ENCODE measurements around the gene ZNF219. TPM values are rescaled to one million over a fixed set of nuclear protein-coding genes. Genes with fewer than 3 reads are reported as not detected.

The ZNF219 gene
- total RNA-seq, 1 donor from 2014 or later, result 50.0 TPM

DNA sequence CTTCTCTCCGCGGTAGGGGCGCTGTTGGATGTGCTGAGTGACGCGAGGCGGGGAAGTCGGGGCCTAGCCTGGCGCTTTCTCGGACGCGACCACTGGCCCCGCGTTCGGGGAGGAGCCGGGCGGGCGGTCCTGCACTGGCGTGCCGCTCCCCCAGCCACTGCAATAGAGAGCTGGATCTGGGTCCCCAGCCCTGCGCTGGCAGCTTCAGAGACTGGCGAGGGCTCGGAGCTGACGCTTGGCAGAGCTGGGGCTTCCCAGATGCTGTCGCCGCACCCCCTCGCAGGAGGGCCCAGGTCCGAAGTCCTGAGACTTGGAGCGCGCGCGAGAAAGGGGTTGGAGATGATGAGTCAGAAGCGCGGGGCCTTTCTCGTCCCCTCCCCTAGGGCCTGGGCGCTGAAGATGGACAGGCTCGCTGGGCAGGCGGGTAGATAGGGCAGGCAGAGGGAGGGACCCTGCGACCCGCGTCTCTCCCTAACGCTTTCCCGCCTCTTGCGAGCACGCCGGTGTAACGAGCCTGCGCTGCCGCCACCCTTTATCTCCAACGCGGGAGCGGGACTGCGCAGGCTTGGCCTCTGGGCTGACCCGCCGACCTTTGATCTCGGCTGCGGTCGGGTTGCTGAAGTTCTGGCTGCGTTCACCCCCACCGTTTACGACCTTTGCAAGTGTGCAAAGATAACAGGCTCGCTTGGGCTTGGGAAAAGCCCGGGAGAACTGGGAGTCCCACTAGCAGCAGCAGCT lies 5.4 kb upstream of the ZNF219 start:
- peak; percentile 97 for DNase-seq
- intact Hi-C loops (cut with DNase I), result loop anchor here (1.0 to 5.0 kb wide), 2 partner anchors 33 to 87 kb away; no protein-coding TSS in a partner anchor
- peak; percentile 96 for ATAC-seq (ENCODE audit: poor library complexity)

DNA sequence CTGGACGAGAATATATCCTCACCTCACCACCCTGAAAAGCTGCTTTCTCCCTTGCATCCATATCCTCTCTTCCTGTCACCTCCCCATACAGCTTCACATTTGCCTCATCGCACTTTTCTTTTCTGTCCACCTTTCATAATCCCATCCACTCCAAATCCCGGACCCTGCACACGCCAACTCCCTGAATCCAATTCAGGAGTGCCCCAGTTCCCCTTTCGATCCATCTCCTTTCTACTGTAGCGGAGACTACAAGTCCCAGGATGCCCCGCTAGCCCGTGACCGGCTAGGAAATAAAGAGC lies 4.9 kb upstream of the ZNF219 start:
- ATAC-seq (ENCODE audit: poor library complexity) (no peak), DNase-seq (no peak)
- intact Hi-C loops (cut with DNase I), result loop anchor here (5.0 kb wide), 1 partner anchor 86 kb away; no protein-coding TSS in a partner anchor

DNA sequence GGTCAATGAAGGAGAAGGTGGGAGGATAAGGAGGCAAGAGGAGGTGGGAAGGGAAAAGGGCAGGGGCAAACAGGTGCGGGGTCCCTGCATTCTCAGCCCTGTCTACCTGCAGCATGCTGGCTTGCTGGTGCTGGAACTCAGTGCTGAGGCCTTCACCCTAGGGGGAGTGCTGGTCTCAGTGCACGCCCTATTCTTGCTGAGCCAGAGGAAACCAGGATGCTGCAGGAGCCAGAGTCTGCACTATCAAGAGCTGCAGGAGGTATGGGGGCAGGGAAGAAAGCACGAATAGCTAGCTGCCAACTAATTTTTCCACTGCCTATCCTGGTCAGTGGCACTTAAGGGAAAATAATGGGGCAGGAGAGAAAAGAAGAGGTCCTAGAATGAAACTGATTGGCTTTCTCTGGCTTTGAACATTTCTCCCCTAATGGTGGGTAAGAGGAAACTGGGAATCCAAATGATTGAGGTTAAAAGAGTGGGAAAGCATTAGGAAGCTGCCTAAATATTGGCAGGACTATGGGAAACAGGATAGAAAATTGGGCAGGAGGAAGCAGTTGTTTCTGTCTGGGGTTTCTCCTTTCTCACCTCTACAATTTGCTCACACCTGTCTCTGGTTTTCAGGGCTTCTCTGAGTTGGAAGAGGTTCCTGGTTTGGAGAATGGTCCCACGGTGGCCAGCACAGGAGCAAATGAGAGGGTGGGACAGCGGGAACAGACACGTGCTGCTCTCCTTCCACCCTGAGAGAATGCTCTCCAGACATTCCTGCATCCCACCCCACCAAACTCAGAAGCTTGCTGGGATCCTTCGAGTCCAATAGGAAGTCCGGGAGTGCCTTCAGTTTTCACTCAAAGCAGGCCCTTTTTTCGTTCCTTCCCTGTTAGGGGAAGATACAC lies 4.3 kb upstream of the ZNF219 start:
- intact Hi-C loops (cut with DNase I), result loop anchor here (5.0 kb wide), 1 partner anchor 85 kb away; no protein-coding TSS in a partner anchor
- no peak for ATAC-seq (ENCODE audit: poor library complexity)

DNA sequence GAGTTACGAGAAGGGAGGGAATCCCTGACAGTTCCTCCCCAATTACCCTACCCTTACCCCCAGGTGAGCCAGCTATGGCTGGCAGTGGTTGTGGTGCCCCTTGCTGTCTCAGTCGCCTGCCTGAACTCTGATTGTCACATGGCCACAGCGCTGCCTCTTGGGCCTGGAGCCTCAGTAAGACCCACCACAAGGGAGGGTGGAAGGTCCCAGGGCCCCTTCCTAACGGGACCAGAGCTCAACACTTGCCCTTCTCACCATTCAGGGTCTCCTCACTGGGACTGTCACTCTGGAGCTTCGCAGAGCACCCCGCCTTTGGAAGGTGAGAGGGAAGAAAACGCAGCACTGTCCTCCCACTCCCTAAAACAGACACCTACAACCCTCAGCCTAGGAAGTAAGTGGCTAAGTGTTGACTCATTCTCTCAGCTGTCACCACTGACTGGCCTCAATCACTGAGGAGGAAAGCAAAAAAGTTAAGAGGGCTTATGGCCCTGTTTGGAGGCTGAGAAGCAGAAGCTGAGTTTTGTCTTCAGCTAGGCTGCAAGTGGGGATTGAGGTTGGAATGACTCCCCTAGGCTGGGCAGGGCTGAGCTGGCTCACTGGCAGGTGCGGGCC lies 3.5 kb upstream of the ZNF219 start:
- no peak for DNase-seq

More for the DNA sequence above, 4.3 kb upstream of the ZNF219 start:
- no peak for DNase-seq

DNA sequence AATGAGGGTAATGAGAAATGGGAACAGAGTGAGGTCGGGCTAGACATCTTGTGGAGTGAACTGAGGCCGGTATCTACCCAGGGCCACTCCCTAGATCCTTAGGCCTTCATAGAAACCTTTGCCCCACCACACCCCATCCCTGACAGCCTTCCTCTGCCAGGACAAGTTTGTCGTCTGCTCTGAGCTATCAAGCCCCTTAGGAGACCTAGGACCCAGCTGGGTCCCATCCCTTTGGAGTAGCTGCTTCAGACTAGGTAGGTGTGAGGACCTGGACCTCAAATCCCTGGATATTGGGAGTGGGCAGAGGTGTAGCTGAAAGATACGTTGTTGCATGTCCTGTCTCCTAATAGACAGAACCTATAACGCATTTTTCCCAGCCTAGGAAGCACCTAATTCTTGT lies 2.5 kb upstream of the ZNF219 start, which contains the start of gene TMEM253:
TSS of gene TMEM253 (plus strand) at position 136 of the 400 bp plus-strand sequence. CDS start 278 bp downstream, outside the sequence.
- no peak for ATAC-seq (ENCODE audit: poor library complexity)
- intact Hi-C loops (cut with DNase I), result loop anchor here (5.0 kb wide), 1 partner anchor 84 kb away; no protein-coding TSS in a partner anchor
- no peak for DNase-seq

More for the DNA sequence above, 3.5 kb upstream of the ZNF219 start:
- intact Hi-C loops (cut with DNase I), result loop anchor here (5.0 kb wide), 1 partner anchor 85 kb away; no protein-coding TSS in a partner anchor
- ATAC-seq (ENCODE audit: poor library complexity), result no peak

DNA sequence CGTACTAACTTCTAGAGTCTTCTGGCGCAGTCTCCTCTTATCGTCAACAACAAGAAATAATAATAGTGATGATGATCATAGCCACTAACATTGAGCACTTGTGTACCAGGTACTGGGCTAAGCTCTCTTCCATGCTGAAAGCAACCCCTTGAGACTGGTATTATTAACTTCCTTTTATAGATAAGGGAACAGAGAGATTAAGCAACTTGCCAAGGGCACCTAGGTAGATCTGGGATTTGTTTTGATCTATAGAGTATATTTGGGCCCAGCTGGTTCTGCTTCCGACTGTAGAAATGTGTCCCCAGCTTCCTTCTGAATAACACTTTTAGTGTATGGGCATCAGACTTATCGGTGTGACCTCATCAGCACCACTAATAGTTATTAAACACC lies 1.1 kb upstream of the ZNF219 start:
- ATAC-seq (ENCODE audit: poor library complexity), result no peak
- intact Hi-C loops (cut with DNase I), result no loop called here
- no peak for DNase-seq

DNA sequence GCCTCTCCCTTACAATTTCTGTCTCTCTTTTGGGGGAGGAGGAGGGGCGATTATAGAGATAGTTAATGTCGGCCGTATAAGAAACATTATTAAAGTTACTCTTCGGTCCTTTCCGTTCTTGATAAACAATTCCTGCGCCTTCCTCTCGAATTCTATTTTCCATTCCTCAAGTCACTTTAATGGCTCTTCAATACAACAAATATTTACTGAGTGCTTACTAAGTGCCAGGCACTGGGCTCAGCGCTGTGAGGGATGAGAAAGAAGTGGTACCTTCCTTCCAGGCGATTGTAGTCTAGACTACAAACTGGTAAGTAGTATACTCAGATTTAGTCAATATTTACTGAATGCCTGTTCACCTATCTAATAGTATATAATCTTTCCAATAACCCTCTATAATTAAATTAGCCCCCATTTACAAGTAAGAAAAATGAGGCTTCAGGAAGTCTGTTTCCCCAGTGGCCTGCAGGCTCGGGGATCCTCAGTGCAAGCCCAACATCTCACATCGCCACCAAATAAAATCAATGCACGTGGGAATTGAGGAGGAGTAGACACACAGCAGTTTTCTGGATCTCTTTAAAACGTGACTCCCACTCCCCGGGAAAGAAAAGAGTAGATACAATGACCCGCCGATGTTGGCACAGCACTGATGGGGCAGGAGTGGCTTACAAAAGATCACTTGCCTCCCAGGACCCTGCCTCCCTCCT lies 589 bp upstream of the ZNF219 start:
- ATAC-seq (ENCODE audit: poor library complexity) (no peak), DNase-seq (no peak)
- intact Hi-C loops (cut with DNase I), result no loop called here

DNA sequence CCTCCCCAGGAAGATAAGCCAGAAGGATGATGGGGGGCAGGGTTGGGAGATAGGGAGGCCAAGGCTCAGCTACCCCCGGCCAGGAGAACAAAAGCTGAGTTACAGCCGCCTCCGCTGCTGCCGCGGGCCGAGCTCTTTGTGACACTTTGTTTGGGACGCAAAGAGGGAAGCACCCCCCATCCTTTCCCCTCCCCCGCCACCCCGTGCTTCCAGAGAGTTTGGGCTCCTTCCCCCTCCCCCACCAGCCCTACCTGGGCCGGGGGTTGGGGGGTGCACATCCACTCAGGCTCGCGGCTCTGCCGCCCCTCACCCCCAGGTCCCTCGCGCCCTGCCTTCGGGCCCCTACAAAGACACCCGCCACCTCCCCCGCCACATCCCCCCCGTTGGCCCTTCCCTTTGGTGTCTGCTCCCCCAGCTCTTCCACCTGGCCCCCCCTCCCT lies 799 bp downstream of the ZNF219 start:
- intact Hi-C loops (cut with DNase I), result no loop called here
- ATAC-seq (ENCODE audit: poor library complexity) (peak; percentile 9), DNase-seq (peak; percentile 50)

DNA sequence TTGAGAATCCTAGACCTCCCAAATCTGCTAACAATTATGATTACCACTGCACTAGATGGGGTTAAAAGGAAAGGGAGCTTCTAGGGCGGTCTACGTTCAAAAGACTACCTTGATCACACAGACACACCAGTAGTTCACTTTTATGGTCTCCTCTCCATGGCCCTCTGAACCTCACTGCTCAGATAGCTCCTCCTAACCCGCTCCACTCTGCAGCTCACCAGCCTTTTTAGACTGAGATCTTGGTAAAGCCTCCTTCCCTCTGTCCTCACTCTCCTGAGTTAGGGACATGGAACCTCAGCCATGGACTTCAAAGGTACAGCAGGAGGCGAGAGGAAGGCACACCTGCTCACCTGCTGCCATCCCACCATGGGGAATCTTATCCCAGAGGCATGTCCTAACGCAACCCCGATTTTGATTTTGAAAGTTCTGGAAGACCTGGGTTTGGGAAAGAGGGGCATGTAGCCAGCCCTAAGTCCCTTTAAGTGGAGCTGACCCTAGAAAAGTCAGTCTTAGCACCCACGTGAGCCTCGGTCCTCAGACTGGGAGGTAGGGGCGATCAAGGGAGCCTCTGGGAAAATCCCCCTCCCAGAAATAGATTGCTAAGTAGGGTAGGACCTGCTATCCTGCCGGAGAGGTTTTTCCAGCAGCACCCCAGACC lies 1.3 kb downstream of the ZNF219 start:
- intact Hi-C loops (cut with DNase I), result no loop called here
- ATAC-seq (ENCODE audit: poor library complexity) (no peak), DNase-seq (no peak)

DNA sequence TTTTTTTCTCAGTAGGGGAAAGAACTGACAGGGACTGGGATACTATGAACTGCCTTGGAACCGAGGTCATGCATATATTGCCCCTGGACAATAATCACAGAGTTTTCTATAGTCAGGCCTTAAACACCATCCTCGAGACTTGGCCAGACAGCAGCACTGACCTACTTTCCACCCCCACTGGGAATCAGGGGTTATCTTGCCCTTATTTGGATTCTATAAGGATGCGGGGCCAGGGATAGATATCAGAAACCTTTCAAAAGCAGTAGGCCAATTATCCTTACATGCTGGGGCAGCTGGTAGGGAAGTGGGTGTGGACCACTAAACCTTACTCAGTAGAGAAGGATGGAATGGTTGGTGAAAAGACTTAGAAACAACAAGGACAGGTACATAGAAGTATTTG lies 2.0 kb downstream of the ZNF219 start:
- no peak for ATAC-seq (ENCODE audit: poor library complexity)
- no peak for DNase-seq
- intact Hi-C loops (cut with DNase I), result no loop called here

DNA sequence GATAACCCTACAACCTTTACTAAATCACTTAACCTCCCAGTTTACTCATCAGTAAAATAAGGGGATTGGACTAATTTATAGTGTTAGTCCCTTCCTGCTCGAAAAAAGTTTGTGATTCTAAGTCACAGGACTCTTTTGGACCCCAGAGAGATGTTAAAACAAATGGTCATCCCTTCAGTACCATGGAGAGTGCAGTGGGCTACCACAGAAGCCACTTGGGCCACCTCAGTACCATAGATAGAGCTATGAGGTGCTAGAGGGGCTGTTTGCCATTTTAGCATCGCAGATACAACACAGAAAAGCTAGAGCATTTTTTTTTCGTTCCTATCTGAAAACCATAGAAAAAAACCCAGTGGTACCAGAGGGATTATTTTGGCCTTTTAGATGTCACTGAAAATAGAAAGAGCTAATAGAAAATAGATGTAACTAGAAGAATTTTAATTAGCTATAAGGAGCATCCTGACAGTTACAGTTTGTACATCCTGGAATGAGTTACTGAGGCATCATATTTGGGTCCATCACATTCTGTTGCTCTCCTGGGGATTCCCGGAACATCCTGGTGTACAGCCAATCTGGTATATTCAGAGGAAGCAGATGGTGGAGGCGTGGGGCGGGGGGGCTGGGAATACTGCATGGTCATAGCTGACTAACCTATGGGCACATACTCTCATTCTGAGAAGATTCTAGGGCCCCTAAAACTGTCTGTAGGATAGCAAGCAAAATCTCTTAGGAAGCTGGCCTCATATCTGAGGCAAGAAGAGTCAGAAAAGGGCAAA lies 2.8 kb downstream of the ZNF219 start:
- intact Hi-C loops (cut with DNase I), result no loop called here

DNA sequence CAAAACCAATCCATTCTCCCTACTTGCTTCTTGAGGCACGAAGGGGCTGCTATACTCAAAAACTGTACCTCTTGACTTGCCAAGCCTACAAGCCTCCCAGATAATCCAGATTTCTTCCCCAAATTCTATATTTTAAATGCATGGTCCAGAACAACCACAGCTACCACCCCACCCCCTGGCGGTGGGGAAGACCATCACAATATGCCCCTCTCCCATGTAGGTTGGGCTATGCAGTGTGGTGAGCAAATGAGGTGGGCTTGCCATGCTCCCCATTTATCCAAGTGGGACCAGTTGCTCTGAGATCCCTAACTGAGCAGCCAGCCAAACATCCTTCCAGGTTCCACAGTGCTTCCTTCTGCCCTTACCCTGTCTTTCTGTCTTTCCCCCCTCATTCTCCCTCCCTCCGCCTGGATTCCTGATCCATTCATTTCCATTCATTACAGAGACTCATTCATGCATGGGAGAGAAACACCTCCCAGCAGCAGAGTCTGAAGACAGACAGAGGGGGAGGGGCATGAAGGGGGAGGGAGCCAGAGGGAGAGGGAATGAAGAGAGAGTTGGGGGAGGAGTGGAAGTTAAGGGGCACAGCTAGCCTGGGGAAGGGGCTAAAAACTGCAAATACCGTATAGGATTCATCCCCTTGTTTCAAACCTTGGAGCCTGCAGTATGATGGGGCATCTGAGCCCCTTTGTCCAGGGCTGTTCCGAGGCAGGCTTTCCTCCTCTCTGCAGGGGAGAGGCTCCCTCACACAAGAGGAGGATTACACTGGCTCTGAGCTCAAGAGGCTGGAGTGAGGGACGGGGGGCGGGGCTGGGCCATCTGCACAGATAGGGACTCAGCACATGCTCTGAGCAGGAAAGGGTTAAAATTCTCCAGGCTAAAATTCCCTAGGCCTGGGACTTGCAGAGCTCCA lies 4.4 kb downstream of the ZNF219 start:
- ATAC-seq (ENCODE audit: poor library complexity), result no peak
- intact Hi-C loops (cut with DNase I), result no loop called here

More for the DNA sequence above, 2.8 kb downstream of the ZNF219 start:
- no peak for ATAC-seq (ENCODE audit: poor library complexity)
- DNase-seq, result no peak

DNA sequence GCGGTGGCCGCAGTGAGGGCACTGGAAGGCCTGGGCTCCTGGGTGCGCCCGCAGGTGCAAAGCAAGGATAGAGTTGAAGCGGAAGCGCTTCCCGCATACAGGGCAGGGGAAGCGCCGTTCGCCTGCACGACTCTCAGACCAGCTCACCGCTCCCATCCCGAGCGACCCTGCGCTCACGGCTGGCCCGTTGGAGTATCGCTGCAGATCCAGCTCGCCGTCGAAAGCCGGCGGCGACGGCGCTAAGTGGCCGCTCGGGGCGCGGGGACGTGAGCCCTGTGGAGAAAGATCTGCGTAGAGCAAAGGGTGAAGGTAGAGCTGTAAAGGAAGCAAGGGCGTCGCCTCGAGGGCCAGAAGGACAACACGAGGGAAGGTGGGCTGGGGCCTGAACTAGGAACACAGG lies 5.4 kb downstream of the ZNF219 start:
- no peak for ATAC-seq (ENCODE audit: poor library complexity)
- DNase-seq, result no peak
- intact Hi-C loops (cut with DNase I), result no loop called here

More for the DNA sequence above, 4.4 kb downstream of the ZNF219 start:
- no peak for DNase-seq

DNA sequence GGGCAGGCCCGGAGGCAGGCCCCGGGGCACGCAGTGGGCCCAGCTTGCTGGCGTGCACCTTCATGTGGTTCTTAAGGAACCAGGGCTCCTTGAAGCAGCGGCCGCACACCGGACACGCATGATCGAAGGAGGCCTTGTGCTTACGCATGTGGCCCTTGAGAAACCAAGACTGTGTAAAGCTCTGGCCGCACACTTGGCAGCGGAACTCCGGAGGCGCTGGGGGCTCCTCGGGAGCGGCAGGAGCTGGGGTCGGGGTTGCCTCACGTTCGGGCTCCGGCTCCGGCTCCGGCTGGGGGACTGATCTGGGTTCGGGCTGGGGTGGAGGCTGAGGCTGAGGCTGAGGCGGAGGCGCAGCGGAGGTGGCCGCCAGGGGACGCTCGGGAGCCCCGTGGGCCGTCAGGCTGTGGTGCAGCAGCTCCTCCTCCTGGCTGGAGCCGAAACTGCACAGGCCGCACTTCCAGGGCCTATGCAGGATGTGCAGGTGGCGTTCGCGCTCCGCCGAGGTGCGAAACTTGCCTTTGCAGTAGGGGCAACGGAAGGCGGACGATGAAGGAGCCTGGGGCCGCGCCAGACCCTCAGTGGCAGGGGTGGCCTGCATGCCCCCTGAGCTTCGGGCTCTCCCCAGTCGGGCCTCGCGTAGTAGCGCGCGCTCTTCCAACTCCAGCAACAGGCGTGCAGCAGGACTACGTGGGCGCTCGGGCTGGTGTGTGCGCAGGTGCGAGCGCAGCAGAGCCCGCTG lies 6.0 kb downstream of the ZNF219 start:
- ATAC-seq (ENCODE audit: poor library complexity), result peak; percentile 88
- peak; percentile 93 for DNase-seq
- intact Hi-C loops (cut with DNase I), result no loop called here

DNA sequence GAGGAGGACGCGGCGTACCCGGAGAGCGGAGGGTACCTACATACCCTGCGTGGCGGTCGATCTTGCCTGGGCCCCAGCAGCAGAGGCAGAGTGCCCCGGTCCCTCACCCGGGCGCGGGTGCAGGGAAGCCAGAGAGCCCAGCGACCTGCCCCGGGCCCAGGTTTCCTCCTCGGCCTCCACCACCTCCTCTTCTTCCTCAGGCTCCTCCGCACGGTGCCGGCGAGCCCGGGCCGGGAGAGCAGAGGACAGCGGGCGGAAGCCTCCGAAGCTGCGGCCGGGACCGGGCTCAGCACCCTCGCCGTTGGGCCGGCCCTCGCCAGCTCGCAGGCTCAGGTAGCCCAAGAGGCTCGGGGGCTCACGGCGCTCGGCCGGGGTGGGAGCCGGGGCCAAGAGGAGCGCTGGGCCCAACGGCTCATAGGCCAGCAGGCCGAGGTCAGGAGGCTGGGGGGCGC lies 6.6 kb downstream of the ZNF219 start:
- no peak for DNase-seq
- ATAC-seq (ENCODE audit: poor library complexity), result no peak
- intact Hi-C loops (cut with DNase I), result no loop called here

Measured in Right ventricle myocardium superior (tissue), 1 donor.